Renal cortex interstitium (tissue), 11 donors: ENCODE data around the gene CENPO. TPM values are rescaled to one million over a fixed set of nuclear protein-coding genes. Genes with fewer than 3 reads are reported as not detected.
"Not testable (repeated sequence)": the region's sequence is repeated elsewhere in the genome, so short reads cannot be mapped to it uniquely, and the experiment has no call there.

Experiments used
- DNase-seq, 11 donors: peaks; one replicate each; pipeline ENCODE4 v3.0.0-alpha.2; 2013; ENCODE audit warnings: low read depth in 9 of 11, low spot score in 4 of 11; ENCODE audit errors: extremely low read depth in 1 of 11
- polyA plus RNA-seq, 3 donors: library from polyadenylated mRNA; unstranded; fragments of 120-200 nt; gene quantifications; one replicate each; pipeline ENCODE4 v1.2.1, GENCODE V29; 2013; ENCODE audit not compliant: insufficient read length in 3 of 3

Gene CENPO
- polyA plus RNA-seq, 3 donors = 19.2 to 21.0 (median 19.9) TPM

GRCh38 chr2:24831221-24832072, 38.2 kb downstream of the CENPO start:
- DNase-seq = no peak

GRCh38 chr2:24832073-24832461, 38.8 kb downstream of the CENPO start:
- no peak for DNase-seq

GRCh38 chr2:24832521-24832920, 39.3 kb downstream of the CENPO start:
- no peak for DNase-seq

GRCh38 chr2:24832931-24833701, 39.9 kb downstream of the CENPO start:
- DNase-seq = no peak

GRCh38 chr2:24833821-24834732, 40.9 kb downstream of the CENPO start:
- no peak for DNase-seq

DNA sequence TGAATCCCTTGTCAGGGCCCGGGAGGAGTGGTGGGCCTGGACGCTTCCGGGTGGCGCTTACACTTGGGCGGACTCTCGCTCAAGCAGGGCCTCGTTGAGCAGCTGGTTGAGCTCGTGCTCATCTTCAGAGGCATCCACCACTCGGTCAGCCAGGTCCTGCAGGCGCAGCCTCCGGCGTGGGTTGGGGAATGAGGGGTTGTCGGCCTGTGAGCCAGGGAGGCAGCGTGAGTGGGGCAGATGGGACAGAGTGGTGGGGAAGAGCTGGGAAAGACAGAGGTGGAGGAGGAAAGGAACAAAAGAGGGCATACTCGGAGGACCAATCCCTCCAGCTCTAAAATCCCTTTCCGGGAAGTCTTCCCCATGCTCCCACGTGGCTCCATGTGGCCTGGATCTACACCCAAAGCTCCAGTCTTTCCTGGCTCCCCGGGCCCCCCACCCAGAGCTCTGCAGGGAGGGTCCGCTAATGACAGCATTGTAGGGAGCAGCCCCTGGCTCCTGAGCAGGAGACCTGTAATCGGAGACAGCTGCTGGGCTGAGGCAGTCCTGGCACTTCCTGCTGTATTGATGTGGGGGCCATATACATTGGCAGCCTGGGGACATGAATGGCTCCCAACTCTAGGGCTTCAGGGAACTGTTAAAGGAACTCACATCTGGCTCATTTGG, 41.6 kb downstream of the CENPO start:
- no peak for DNase-seq

DNA sequence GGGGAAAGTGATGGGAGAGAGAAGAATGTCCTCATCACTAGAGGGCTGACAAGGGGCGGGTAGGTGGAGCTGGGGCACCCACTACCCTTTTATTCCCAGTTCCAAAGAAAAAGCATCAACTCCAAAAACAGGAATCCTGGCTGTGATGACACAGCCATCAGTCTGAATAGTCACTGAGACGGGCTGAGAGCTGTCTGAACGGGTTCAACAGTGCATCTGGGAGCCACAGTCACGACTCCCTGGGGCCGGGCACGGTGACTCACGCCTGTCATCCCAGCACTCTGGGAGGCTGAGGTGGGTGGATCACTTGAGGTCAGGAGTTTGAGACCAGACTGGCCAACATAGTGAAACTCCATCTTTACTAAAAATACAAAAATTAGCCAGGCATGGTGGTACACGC, 42.2 kb downstream of the CENPO start:
- DNase-seq = not testable (repeated sequence)

DNA sequence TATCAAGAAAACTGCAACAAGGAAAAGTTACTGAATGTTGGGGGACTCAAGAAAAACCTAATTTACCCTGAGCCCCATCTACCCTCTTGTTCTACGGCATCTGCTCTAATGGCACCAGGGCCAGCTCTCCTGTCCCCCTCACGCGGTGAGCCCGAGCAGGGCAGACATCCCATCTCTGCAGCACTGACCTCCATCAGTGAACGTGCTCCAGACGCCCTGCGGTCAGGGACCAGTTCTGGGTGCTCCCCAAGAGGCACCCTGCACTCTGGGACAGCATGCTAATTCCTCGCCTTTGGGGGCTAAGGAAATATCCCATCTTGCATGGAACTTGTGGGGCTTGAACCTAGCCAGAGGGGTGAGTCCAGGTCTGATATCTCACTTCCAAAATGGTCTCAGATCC, 43.0 kb downstream of the CENPO start:
- DNase-seq = no peak

- no peak for DNase-seq
Observed at GRCh38 chr2:24836706-24837105, 43.5 kb downstream of the CENPO start.

GRCh38 chr2:24837996-24838513, 44.8 kb downstream of the CENPO start:
- DNase-seq = no peak

DNA sequence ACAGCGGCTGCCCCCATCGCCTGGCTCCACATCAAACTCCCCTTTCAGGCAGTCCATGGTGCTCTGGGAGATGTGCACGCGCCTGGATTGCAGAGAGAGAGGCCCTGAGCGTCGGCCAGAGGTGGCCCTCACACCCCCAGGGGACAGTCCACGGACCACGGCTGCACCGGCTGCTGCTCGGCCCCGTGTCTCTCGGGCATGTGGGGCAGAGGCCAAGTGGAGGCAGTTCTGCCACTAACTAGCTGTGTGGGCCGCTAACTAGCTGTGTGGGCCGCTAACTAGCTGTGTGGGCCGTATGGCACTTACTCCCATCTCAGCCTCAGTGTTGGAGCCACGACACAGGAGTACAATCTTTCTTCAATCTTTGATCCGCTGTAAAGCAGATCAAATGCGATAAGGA, 45.3 kb downstream of the CENPO start:
- no peak for DNase-seq

DNA sequence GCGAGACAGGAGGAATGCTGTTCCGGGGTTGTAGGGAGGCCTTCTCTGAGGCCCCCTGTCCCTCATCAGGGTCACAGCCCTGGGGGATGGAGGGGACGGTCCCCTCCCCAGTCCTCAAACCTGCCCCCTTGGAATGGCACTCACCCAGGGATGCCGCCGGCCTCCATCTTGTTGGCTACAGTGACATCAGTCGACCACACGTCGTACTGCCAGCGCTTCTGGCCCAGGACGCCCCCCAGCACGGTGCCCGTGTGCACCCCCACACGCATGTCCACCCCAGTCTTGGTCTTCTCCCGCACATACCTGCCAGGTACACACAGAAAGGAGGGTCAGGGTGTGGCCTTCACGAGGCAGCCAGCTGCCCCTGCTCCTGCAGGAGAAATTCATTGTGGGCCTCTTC, 46.5 kb downstream of the CENPO start:
- DNase-seq = no peak

- DNase-seq = no peak
Observed at GRCh38 chr2:24840164-24840869, 47.1 kb downstream of the CENPO start.

- DNase-seq = no peak
Observed at GRCh38 chr2:24840962-24841945, 48.0 kb downstream of the CENPO start.

GRCh38 chr2:24842081-24843050, 49.1 kb downstream of the CENPO start:
- no peak for DNase-seq

DNA sequence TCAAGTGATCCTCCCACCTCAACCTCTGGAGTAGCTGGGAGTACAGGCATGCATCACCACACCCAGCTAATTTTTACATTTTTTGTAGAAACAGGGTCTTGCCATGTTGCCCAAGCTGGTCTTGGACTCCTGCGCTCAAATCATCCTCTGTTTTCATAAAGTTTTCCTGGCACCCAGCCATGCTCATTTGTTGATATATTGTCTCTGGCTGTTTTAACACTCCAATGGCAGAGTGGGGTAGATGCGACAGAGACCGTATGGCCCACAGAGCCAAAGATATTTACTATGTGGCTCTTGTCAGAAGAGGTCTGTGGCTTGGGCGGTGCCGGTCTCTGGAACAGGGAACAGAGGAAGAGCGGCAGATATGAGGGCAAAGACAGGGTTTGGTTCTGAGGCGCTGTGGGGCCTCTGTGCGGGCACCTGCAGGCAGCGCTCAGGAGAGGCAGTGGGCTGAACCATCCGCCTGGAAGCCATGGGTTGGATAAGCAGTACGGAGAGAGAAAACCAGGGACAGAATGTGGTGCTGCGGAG, 50.2 kb downstream of the CENPO start:
- no peak for DNase-seq
